NCI-H524 (cell line): ENCODE results near the gene ENDOV.
A peak's percentile ranks its signal among the peaks of the same experiment; 100 is the strongest.

ENCODE experiments used
- DNase-seq, 2 experiments: peaks; one replicate each; lab custom pipeline; 2025; lab: John Stamatoyannopoulos, UW

Gene ENDOV

DNA sequence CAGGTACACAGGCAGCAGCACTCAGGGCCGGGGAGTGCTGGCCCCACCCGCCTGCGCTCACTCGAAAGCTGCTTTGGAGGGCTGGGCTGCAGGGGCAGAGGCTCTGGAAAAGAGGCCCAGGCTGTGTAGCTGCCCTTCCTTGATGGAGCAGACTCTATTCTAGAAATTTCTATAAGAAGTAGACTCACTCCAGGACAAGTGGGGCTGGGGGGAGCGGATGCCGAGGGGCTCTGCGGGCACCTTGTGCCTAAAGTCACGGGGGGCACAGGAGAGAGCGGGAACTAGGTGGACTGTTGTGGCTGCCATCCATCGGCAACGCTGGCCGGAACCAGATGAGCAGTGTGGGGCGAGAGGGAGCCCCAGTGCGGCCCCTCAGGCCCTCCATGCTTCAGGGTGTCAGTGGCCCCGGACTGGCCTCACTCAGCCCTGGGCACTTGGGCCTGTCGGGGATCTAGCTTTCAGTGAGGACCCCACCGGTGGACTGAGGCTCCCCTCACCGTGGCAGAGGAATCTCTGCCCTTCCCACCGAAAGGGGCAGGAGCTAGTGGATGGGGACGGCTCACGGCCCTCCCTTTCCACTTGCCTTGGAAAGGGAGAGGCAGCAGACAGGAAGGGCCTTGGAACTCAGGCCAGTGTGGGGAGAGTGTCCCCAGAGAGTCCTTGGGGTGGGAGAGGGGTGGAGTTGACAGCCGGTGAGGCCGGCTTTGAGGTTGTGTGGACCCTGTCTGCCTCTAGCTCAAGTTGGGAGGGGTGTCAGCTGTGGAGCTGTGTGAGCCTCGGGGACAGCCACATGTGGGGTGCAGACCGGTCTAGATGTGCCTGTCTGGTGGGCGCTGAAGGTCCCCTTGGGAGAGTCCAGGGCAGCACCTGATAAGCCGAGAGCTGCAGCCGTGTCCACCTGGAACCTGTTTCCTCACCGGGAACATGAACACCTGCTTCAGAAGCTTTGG lies 16.6 kb downstream of the ENDOV start:
- no peak for DNase-seq

DNA sequence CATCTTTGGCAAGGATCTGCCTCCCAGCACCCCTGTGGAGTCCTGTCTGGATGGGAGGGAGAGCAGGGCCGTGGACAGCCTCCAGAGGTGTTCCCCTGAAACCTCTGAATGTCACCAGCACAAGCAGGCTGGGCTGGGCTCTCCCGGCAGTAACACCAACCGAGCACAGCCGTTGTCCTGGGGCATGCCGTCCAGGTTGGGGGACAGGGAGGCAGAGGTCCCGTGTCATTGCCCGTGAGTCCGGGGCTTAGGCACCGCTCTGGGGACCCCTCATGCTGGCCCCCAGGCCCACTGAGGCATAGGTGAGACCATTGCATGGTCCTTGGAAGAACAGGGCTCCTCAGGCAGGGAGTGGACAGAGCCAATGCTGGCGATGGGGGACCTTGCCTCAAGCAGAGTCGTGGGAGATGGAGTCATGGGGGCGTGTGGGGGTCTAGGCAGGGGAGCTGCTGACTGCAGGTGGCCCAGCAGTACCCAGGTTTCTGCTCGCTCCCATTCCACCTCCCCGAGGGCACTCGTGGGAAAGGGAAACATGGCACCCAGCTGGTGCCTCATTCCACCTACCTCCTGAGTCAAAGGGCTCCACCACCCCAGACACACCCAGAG lies 17.5 kb downstream of the ENDOV start:
- no peak for DNase-seq

DNA sequence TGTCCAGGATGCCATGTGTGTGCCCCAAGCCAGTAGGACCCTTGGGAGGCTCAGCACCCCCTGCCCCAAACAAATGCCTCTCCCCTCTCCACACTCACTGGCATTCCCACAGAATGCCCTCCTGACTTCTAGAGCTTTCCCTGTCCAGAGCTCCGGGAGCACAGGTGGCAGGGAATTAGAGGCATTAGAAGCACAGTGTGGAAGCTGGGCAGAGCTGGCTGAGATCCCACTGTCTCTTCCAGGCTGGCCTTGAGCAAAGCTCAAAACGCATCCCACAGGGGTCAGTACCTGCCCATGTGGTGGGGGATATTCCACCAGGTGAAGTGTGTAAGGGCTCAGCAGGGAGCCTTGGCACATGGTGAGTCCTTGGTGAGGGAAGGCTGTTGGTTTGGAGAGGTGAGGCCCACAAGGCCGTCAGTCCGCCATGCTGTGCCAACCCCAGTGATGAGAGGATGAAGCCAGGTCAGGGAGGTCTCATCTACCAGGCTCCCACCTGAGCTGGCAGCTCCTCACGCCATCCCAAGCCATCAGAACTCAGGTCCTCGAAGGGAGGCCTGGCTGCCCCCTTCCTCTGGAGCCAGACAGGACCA lies 18.1 kb downstream of the ENDOV start:
- peak in 1 of 2 experiments; percentile 42 for DNase-seq

DNA sequence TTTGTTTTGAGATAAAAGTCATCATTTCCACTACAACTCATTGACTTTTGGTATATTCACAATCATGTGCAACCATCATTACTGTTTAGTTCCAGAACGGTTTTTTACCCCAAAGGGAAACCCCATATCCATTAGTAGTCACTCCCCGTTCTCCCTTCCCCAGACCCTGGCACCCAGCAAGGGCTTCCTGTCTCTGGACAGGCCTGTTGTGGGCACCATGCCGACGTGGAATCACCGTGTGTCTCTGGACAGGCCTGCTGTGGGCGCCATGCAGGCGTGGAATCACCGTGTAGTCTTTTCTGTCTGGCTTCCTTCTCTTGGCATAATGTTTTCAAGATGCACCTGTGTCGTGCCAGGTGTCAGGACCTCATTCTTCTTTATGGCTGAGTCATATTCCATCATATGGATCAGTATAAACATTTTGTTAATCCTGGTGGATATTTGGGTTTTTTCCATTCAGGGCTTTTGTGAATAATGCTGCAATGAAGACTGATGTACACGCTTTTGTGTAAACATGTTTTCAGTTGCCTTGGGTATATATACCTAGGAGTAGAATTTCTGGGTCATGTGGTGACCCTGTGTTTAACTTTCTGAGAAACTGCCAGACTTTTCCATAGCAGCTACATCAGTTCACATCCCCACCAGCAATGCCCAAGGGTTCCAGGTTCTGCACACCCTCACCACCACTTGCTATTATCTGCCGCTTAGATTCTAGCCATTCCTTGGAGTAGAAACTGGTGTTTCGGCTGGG lies 19.1 kb downstream of the ENDOV start:
- no peak for DNase-seq

DNA sequence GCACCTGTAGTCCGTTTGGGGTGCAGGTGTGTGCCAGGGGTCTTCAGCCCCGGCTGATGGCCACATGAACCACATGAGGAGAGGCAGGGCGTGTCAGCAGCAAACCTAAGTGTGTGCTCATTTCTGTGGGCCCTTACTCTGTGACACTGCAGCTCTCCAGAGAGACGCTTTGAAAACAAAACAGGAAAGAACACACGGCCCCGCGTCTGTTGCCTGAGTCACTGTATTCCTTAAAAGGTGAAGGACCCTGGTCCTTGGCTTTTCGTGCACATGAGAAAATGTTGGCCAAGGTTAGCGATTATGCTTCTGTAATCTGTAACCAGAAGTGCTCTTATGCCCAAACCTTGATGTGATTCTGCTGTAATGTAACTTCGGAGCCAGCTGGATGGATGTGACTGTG lies 22.6 kb downstream of the ENDOV start:
- no peak for DNase-seq

DNA sequence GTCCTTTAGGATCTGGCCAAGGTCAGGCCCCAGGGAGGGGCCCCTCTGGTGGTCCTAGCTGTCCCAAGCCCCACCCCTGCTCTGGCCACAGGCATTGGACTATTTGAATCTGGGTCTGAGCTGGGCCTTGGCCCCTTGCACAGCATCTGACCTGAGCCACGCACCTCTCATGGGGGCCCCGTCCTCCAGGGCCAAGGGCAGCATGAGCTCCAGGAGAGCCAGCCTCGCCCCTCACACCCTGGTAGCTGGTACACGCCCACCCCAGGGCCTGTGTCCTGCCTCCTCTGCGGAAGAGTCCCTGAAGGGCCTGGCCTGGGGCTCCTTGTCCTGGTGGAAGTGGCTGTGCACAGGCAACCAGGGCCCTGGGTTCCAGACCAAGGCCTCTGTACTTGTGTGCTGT lies 23.8 kb downstream of the ENDOV start:
- DNase-seq: no peak

DNA sequence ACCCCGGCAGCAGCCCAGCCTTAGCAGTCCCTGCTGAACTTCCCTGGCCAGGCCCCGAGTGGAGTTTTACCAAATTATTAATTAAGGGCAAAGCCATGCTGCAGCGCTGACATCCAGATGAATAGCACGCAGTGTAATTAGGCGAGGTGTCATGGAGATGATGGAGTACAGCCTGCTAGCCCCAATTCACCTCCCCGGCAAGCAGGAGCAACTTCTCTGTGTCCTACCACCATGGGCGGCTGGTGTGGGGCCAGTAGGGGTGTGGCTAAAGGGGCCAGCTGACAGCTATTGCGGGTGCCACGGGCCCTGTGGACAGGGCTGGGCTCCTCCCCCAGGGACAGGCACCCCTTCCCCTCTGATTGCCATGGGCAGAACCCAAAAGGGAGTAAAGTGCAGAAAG lies 24.5 kb downstream of the ENDOV start:
- DNase-seq: no peak

DNA sequence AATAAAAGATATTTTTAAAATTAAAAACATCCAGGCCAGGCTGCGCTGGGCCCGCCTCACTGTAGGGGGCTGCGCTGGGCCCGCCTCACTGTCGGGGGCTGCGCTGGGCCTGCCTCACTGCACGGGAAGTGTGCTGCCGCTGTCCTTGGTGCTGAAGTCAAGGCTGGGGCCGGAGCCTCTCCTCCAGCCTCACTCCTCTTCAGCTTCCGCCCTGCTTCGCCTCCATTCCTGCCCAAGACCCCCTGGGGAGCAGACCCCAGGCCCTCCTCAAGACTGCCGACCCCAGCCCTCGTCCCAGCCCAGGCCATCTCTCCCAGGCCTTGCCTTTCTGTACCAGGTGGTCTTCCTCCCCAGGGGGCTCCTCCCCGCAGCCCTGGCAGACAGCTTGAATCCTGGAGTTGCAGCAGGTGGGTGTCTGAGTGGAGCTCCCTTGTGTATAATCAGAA lies 26.2 kb downstream of the ENDOV start:
- DNase-seq: peak; percentile 94 to 97

DNA sequence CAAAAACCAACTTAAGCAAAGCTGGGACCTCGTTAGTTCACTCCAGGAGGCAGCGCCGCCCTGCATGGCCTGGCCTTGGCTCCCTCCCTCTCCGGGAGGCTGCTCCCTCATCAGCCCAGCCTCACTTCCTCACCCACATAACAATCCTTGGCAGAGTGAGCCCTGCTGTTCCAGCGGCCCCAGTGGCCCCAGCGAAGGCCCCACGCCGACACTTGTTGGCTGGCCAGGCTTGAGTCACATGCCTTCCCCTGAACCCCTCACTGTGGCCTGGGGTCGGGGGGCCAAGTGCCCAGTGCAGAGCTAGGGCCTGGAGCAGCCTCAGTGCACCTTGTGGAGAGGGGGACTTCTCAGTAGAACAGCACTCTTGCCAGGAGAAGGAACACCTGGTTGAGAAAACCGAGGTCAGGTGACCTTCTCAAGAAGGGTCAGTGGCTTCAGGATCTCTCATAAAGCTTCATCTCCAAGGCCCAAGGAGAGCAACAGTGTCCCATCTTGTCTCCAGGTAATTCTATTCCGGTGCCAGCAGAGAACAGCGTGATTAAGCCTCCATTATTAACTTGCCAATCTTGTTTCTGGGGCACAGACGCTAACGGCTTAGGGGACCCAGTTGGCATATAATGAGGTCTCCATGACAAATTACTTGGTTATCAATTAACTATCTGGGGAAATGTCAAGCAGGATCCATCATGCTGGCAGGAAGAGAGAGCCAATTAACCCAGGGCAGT lies 26.8 kb downstream of the ENDOV start:
- DNase-seq: no peak

DNA sequence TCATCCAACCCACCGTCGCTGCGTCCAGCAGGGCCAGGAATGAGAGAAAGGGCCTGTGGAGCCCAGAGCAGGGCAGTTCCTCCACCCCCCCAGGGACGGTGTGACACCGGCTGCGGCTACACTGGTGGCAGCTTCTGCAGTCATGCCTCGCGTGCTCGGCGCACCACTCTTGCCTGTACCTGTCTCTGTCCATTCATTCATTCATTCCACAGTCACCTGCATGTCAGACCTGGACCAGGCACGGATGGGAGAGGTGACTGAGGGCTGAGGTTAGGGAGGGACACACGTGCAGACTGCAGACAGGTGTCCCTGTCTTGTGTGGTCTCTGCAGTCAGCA lies 27.3 kb downstream of the ENDOV start:
- DNase-seq: no peak

DNA sequence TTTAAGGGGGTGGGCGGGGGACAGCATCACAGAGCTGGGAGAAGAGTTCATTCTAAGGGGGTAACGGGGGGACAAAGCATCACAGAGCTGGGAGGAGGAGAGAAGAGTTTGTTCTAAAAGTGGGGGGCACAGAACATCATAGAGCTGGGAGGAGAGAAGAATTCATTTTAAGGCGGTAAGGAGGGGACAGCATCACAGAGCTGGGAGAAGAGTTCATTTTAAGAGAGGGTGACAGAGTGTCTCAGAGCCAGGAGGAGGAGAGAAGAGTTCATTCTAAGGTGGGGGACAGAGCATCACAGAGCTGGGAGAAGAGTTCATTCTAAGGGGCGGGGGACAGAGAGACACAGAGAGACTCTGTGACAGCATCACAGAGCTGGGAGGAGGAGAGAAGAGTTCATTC lies 27.8 kb downstream of the ENDOV start:
- DNase-seq: no peak

DNA sequence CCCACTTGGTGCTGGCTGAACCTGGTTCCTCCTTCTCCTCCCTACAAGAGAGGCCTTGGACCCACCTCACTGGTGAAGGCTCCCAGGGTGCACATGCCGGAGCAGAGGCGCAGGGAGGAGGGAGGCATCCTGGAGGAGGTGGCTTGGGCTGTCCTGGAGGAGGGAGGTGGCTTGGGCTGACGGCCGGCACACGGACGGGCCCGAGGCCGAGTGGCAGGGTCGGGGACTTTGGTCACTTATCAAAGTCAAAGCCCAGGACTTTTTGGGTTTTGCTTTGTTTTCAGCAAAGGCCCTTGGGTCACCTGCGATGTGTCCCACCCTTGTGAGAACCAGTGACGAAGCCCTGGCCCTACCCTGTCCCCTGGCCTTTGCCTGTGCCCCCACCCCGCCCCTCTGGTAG lies 28.5 kb downstream of the ENDOV start:
- no peak for DNase-seq

DNA sequence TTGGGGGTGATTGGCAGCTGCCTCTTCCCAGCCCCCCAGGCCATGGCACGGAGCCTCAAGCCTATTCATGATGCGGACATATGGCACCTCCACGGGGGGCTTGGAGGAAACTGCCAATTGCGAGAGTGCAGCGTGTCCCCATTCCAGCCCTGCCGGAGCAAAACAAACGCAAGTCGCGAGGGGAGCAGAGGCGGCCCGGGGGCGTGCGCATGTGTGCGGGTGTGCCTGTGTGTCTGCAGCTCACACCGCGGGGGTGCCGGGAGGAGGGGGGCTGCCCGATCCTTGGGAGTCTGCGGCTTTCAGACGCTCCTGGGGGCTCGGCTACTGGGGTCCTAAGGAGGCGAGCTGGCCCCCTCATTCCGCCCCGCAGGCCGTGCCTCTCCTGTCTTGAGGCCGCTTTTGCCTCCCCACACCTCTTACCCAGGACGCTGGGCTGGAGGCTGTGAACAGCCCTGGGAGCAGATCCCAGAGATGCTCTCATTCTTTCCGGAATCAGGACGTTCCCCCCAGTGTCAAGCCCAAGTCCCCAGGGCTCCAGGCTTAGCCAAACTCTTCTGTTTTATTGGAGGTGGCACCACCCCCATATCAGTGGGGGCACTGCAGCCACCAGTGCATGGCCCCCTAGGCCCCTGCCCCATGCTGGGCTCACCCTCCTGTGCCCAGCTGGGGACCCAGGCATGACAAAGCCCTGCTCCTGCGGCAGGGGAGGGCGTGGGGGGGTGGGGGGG lies 29.1 kb downstream of the ENDOV start:
- DNase-seq: peak; percentile 98

DNA sequence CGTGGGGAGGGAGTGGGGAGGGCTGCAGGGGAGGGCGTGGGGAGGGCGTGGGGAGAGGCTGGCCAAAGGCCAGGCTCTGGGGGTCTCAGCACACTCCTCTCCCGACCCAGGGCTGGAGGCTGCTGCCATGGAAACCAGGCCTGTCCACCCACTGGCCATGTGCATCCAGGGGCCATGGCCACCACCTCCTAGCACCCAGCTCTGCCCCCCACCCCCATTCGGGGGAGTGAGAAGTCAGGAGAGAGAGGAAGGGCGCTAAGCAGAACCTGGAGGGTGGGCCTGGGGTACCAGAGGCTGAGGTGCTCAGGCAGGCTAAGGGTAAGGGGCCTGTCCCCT lies 29.6 kb downstream of the ENDOV start:
- peak in 1 of 2 experiments; percentile 60 for DNase-seq

DNA sequence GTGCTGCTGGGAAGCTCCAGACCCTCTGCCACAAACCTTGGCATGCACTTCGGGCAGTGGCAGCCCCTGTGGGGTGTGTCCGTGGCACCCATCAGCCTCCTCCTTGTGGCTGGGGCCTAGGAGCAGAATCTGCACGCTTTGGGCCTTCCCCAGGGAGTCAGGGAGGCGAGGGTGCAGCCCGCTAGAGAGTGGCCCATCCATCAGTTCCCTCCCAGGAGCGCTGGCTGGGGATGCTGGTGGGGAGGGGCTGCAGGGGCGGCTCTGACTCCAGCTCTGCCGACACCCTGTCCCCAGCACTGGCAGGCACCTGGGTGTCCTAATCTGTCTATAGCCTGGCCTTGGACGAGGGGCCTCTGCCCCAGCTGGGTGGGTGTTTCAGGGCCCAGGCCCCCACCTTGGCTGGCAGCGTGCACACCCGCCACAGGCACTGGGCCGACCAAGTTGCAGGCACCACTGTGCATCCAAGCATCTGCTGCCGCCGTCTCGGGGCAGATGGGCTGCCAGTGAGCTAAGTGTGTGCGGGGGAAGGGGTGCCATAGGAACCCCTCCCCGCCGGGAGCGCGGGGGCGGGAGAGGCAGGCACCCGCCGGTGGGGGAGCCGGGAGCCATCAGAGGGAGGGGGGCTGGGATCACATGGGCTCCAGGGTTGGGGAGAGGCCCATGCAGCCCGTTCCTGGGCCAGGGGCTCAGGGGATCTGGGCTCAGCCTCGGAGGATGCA lies 30.2 kb downstream of the ENDOV start:
- peak; percentile 92 to 98 for DNase-seq

DNA sequence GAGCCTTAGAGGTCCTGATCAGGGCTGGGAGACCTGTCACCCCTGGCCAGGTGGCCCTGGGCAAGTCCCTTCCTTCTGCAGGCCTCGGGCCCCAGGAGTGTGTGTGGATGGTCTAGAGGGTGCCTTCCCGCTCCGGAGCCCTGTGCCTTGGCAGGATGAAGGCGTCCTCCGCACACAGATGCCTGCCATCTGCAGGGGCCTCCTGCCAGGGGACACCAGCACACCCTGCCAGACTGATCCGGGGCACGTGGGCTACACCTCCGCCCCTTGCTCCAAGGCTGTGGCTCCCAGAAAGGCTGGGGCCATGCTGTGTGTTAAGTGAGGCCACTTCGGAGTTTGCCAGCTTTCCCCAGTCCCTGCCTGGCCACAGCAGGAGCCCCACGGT lies 30.8 kb downstream of the ENDOV start:
- peak; percentile 94 to 98 for DNase-seq

DNA sequence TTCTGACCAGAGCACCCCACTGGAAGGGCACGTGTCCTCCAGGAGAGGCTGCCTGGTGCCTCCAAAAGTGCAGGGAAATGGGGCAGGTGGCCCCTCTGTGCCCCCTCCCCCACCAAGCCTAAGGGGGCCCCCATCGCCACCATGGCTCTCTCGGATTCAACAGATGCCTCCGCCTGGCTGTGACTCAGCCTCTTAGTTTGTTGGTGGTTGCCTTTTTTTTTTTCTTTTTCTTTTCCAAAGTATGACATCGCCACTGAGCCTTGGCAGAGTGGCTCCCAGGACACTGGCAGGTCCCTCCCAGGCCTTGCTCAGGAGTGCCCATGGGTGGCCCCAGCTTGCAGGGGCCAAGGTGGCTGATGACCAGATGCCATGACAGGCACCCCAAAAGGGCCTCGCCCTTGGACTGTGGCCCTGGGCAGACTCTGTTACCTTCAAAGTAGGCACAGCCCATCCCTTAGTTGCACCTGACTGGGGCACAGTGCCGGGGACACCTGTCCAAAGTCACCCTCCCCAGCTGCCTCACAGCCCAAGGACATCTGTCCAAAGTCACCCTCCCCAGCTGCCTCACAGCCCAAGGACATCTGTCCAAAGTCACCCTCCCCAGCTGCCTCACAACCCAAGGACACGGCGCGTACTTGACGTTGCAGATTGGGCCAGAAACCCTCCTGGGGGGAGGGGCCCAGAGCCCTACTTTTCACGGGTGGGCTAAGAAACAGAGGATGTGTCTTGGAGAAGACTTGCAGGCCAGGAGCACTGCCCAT lies 31.9 kb downstream of the ENDOV start:
- peak; percentile 73 to 91 for DNase-seq

DNA sequence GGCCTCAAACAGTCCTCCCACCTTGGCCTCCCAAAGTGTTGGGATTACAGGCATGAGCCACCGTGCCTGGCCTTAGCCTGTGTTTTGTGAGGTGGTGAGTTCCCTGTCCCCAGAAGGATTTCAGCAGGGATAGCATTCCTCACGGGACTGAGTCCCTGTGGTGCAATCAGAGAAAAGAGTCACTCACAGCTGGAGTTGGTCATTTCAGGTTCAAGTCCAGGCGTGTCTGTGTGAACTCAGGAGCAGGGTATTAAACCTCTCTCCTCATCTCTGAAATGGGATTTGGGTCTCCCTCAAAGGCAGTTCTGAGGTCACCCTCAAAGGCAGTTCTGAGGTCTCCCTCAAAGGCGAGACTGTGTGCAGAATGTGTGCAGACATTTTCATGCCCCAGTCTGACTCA lies 32.8 kb downstream of the ENDOV start:
- DNase-seq: no peak

DNA sequence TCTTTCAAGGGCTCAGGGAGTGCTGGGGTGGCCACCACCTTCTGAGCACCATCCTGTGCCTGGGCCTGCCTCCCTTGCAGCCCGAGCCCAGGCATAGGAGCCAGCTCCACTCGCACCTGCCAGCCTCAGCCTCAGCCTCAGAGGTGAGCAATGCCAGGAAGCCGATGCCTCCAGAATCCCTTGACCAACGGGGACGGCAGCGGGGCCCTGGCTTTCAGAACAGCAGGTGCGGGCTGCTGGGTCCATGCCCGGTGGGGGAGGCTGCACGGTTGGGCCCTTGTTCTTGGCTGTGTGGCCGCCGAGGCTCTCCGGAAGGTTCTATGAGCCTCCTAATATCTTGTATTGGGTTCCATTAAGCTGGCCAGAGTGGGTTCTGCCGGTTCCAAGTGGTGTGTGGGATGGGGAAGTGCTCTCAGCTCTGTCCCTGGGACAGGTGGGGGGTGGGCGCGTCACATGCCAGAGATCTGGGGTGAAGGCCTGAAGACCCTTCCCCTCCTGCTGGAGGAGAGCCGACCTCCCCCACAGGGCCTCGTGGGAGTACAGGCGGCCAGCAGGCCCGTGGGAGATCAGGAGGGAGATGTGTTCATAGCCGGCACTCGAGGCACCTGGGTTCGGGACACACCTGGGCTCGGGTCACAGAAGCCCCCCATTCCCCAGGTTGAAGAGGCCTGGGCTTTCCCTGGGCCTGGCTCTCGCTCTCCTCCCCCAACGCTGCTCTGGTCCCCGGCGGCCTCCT lies 34.4 kb downstream of the ENDOV start:
- DNase-seq: no peak
